ENCODE measurements around the gene MAGI1.
A peak's percentile ranks its signal among the peaks of the same experiment; 100 is the strongest.

The MAGI1 gene

GRCh38 chr3:66014056-66014455 is 24.7 kb downstream of the MAGI1 start:
- no peak for DNase-seq (ENCODE audit: low spot score)

- DNase-seq (ENCODE audit: low spot score) = no peak
These were observed 26.0 kb downstream of the MAGI1 start for GRCh38 chr3:66012711-66013110.

GRCh38 chr3:66010739-66011655 is 27.7 kb downstream of the MAGI1 start:
- DNase-seq (ENCODE audit: low spot score) = peak; percentile 55

GRCh38 chr3:66010348-66010738 is 28.4 kb downstream of the MAGI1 start:
- DNase-seq (ENCODE audit: low spot score) = no peak

- no peak for DNase-seq (ENCODE audit: low spot score)
These were observed 34.5 kb downstream of the MAGI1 start for GRCh38 chr3:66004244-66004643.

DNA sequence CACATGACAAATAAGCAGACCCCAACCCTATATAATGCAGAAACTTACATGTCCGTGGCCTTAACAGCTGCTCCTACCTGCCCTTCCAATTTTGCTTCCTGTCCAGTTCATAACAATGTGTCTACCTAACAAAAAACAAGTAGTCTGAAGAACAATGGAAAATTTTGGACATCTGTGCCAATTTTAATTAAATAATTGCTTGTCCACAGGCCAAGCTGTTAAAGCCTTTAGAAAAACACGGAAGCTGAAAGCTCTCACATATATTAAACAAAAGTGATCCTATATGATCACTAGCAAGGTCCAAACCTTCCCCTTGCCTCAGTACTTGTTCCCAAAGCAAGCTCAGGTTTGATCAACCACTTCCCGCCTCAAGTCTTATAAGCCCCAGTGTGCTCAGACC is 37.1 kb downstream of the MAGI1 start:
- DNase-seq (ENCODE audit: low spot score) = no peak

DNA sequence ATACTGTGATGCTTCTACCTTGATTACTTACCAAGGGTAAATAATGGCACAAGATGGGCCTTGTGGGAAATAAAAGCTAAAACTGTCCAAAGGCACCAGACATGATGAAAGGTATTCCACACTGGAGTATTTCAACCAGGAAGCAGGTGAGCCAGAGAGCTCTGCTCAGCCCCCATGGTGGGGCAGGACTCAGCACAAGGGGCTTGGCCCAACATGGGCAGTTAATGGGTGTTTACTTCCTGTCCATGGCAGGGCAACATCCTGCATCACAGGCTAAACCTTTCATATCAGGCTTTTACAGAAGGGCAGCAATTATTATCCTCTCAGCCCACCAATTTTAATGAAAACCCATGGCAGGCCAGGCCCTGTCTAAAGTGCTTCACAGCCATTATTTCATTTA is 38.2 kb downstream of the MAGI1 start:
- no peak for DNase-seq (ENCODE audit: low spot score)

- peak; percentile 38 for DNase-seq (ENCODE audit: low spot score)
These were observed 39.1 kb downstream of the MAGI1 start for GRCh38 chr3:65999606-66000005.

DNA sequence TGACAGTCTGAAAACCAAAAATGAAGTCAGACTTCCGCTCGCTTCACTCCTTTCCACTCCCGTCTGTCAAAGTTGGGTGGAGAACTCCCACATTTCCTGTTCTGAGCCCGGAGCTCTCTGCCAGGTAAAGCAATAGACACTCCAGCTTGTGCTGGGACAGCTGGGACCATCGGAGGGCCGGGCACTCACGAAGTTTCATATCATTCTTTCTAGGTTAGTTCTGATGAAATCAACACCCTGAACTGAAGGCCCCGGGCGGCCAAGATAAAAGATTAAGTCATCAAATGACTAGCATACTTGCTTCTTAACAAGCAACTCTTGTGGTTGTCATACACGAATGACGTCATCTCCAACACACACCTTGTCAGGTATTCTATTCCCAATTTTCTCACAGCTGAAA is 42.1 kb downstream of the MAGI1 start:
- DNase-seq (ENCODE audit: low spot score) = peak; percentile 82

DNA sequence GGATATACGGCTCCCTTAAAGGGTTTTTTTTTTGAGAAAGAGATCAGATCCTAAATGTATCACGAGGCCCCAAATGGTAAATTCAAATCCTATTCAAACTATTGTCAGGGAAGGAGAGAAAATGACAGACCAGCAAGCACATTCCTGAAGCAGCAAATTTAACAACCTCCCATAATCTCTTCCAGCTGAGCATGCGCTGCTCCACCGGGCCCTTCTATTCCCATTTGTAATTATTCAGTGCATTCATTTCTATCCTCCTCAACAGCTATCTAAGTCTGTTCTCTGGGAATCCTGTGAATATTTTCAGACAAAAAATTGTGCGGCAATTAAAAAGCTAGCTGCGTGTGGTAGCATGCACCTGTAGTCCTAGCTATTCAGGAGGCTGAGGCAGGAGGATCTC is 43.2 kb downstream of the MAGI1 start:
- no peak for DNase-seq (ENCODE audit: low spot score)

DNA sequence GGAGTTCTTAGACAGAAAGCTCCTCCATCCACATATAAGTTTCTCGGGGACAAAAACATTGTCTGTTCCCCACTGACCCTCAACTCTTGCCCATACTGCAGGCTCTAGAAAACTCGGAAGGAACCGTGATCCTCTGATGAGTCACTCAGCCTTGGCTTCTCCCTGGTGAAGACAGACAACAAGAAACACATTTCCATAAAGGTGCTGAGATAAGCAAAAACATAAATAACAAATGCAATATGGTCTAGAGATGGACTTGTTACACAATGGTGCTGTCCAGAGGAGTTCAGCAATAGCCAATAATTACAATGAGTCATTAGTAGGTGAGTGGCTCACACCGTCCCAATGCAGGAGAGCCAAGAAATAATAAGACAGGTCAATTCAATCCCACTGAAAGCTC is 43.7 kb downstream of the MAGI1 start:
- peak; percentile 20 for DNase-seq (ENCODE audit: low spot score)

GRCh38 chr3:65993134-65993900 is 45.4 kb downstream of the MAGI1 start:
- no peak for DNase-seq (ENCODE audit: low spot score)

GRCh38 chr3:65992106-65992505 is 46.6 kb downstream of the MAGI1 start:
- DNase-seq (ENCODE audit: low spot score) = no peak

- DNase-seq (ENCODE audit: low spot score) = no peak
These were observed 50.1 kb downstream of the MAGI1 start for GRCh38 chr3:65988411-65989180.

- DNase-seq (ENCODE audit: low spot score) = no peak
These were observed 52.4 kb downstream of the MAGI1 start for GRCh38 chr3:65986285-65986684.

DNA sequence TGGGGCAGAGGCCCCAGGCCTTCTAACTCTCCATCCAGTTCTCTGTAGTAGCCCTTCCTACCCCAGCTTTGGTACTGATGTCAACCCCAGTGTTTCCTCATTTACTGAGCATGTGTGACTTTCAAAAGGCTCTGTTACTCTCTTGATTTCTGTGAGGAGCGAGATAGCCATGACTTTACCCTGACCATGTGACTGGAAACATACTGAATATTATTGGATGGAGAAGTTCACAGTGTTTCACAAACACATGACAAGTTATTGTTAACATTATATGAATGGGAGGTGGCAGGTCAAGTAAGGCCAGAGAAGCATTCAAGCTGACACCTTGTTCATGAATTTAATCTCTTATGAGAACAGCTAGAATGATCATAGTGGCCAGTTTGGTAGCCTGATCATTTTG is 53.7 kb downstream of the MAGI1 start:
- no peak for DNase-seq (ENCODE audit: low spot score)

DNA sequence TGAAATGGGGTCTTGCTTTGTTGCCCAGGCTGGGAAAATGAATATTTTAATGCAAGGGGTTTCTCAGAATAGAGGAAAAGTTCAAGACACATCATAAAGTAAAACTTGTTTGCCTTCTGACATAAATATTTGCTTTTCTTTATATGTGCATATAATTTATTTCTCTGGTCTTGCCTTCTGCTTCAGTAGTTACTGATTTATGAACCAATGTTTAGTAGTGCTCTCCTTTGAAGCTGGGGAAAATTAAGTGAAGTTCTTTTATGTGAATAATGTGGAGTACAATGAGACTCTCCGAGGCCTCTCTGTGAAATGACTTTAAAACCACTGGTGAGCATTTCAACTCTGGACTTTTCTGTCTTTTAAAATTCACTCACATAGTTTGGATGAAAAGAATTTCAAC is 55.6 kb downstream of the MAGI1 start:
- no peak for DNase-seq (ENCODE audit: low spot score)

GRCh38 chr3:65979731-65980130 is 59.0 kb downstream of the MAGI1 start:
- DNase-seq (ENCODE audit: low spot score) = peak; percentile 42

DNA sequence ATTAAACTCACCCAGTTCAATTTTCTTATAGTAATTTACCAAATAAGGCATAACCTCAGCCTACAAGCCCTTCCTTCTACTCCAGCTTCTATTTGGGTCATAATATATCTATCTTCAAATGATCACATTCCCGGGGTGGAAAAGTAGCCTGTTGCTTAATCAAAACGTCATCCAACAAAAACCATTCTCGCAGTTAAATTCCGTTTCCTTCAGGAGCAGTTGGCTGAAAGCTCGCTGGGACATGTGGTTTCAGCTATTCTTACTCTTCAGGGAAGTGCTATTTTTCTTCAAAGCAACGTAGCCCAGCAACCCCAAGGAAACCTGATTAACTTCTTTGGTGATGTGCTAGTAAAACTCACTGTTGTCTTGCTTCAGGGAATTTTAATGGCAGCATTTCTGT is 59.6 kb downstream of the MAGI1 start:
- no peak for DNase-seq (ENCODE audit: low spot score)

GRCh38 chr3:65978116-65978515 is 60.6 kb downstream of the MAGI1 start:
- no peak for DNase-seq (ENCODE audit: low spot score)

GRCh38 chr3:65975032-65975431 is 63.7 kb downstream of the MAGI1 start:
- no peak for DNase-seq (ENCODE audit: low spot score)

DNA sequence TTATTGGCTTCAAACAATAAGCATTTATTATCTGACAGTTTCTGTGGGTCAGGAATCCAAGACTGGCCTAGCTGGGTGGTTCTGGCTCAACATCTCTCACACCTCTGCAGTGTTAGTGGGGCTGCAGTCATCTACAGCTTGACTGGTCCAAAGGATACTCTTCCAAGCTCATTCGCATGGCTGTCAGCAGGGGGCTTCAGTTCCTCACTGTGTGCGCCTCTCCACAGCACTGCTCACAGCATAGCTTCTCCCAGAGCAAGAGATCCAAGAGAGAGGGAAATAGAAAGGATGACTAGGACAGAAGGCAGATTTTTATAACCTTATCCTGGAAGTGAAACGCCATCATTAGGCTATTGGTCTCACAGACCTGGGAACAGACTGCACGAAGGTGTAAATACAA is 64.2 kb downstream of the MAGI1 start:
- DNase-seq (ENCODE audit: low spot score) = no peak

DNA sequence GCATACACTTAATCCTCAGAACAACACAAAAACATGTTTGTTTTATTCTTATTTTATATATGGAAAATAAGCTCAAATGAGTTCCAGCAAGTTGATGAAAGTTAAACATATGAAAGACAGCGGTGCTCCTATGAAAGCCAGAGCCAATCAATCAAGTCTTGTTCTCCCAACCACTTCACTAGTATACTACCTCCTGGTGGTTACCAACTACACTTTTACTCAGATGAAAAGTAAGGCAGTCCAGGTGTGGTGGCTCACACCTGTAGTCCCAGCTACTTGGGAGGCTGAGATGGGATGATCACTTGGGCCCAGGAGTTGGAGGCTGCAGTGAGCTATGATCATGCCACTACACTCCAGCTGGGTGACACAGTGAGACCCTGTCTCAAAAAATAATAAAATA is 66.0 kb downstream of the MAGI1 start:
- no peak for DNase-seq (ENCODE audit: low spot score)

Data from kidney tubule cell (primary cell).